GM21528 (cell line): ENCODE measurements around the gene OR11H7.
"Not testable (repeated sequence)": the region's sequence is repeated elsewhere in the genome, so short reads cannot be mapped to it uniquely, and the experiment has no call there.

Experiments
- ATAC-seq: cut with Tn5 transposase; IDR thresholded peaks from one replicate; pipeline ENCODE4 v1.9.1; 2021; ENCODE audit warnings: mild to moderate bottlenecking, moderate library complexity; ENCODE audit not compliant: unreplicated experiment, low FRiP score

Gene OR11H7

GRCh38 chr14:20228681-20229080 lies at the start of gene OR11H7:
Gene OR11H7, plus strand, starts transcription at chr14:20228981.
- ATAC-seq: no peak

GRCh38 chr14:20179218-20179617 lies 49.6 kb upstream of the OR11H7 start:
- ATAC-seq: no peak

- no peak for ATAC-seq
These were observed 48.9 kb upstream of the OR11H7 start for GRCh38 chr14:20179880-20180279.

GRCh38 chr14:20180486-20180885 lies 48.3 kb upstream of the OR11H7 start:
- ATAC-seq: no peak

- no peak for ATAC-seq
These were observed 44.6 kb upstream of the OR11H7 start for GRCh38 chr14:20184181-20184580.

GRCh38 chr14:20190596-20190995 lies 38.2 kb upstream of the OR11H7 start, which contains the start of gene OR11G2:
Gene OR11G2, plus strand, starts transcription at chr14:20190896. Its CDS starts 6,542 bp downstream, at chr14:20197438.
- ATAC-seq: no peak

- ATAC-seq: no peak
These were observed 37.4 kb upstream of the OR11H7 start for GRCh38 chr14:20191396-20191795.

- no peak for ATAC-seq
These were observed 34.7 kb upstream of the OR11H7 start for GRCh38 chr14:20194101-20194500.

- not testable (repeated sequence) for ATAC-seq
These were observed 33.6 kb upstream of the OR11H7 start for GRCh38 chr14:20195170-20195569.

- ATAC-seq: no peak
These were observed 32.9 kb upstream of the OR11H7 start for GRCh38 chr14:20195911-20196310.

- no peak for ATAC-seq
These were observed 31.3 kb upstream of the OR11H7 start for GRCh38 chr14:20197459-20197858.

GRCh38 chr14:20198991-20199390 lies 29.8 kb upstream of the OR11H7 start:
- ATAC-seq: no peak

GRCh38 chr14:20204721-20205120 lies 24.1 kb upstream of the OR11H7 start:
- ATAC-seq: no peak

GRCh38 chr14:20209595-20209994 lies 19.2 kb upstream of the OR11H7 start:
- no peak for ATAC-seq

- not testable (repeated sequence) for ATAC-seq
These were observed 16.4 kb upstream of the OR11H7 start for GRCh38 chr14:20212406-20212805.

- no peak for ATAC-seq
These were observed 13.6 kb upstream of the OR11H7 start for GRCh38 chr14:20215196-20215595.

- ATAC-seq: no peak
These were observed 9.7 kb upstream of the OR11H7 start for GRCh38 chr14:20219033-20219432.

- no peak for ATAC-seq
These were observed 5.4 kb upstream of the OR11H7 start, which contains the start of gene OR11H6 for GRCh38 chr14:20223410-20223809. Gene OR11H6, plus strand, starts transcription at chr14:20223710. Its CDS starts 0 bp downstream, at chr14:20223710.

GRCh38 chr14:20235415-20235814 lies 6.6 kb downstream of the OR11H7 start:
- ATAC-seq: not testable (repeated sequence)

GRCh38 chr14:20247646-20248246 lies 19.0 kb downstream of the OR11H7 start:
- ATAC-seq: no peak

GRCh38 chr14:20262642-20263128 lies 33.9 kb downstream of the OR11H7 start:
- ATAC-seq: no peak

GRCh38 chr14:20264361-20264760 lies 35.6 kb downstream of the OR11H7 start:
- not testable (repeated sequence) for ATAC-seq
